ENCODE measurements around the gene SAPCD1. TPM values are rescaled to one million over a fixed set of nuclear protein-coding genes. Genes with fewer than 3 reads are reported as not detected.

Gene SAPCD1
- total RNA-seq, 2 donors from 2014 or later, result 12.1 to 18.9 TPM

GRCh38 chr6:31736768-31737314 is 25.6 kb upstream of the SAPCD1 start:
- Mint-ChIP-seq H3K4me1 (peaks cover 40% of the 10 kb centered on the region), H3K36me3 (ENCODE audit: low read depth) (peaks cover 74% of the 10 kb centered on the region), H3K4me3 (peak overlapping the region; percentile 98), H3K9me3 (no peaks in the 10 kb centered on the region), H3K27me3 (no peaks in the 10 kb centered on the region), H3K27ac (peak overlapping the region; percentile 94)
- ATAC-seq (replicated peaks), result no peak

- H3K9me3 Mint-ChIP-seq, result no peaks in the 10 kb centered on the region
- no peak for ATAC-seq (replicated peaks)
- H3K4me1 Mint-ChIP-seq, result peaks cover 40% of the 10 kb centered on the region
- peak overlapping the region; percentile 98 for H3K4me3 Mint-ChIP-seq
- H3K36me3 Mint-ChIP-seq (ENCODE audit: low read depth), result peaks cover 74% of the 10 kb centered on the region
- H3K27me3 Mint-ChIP-seq, result no peaks in the 10 kb centered on the region
- H3K27ac Mint-ChIP-seq, result peak overlapping the region; percentile 94
Observed at GRCh38 chr6:31737315-31737990, 25.0 kb upstream of the SAPCD1 start.

DNA sequence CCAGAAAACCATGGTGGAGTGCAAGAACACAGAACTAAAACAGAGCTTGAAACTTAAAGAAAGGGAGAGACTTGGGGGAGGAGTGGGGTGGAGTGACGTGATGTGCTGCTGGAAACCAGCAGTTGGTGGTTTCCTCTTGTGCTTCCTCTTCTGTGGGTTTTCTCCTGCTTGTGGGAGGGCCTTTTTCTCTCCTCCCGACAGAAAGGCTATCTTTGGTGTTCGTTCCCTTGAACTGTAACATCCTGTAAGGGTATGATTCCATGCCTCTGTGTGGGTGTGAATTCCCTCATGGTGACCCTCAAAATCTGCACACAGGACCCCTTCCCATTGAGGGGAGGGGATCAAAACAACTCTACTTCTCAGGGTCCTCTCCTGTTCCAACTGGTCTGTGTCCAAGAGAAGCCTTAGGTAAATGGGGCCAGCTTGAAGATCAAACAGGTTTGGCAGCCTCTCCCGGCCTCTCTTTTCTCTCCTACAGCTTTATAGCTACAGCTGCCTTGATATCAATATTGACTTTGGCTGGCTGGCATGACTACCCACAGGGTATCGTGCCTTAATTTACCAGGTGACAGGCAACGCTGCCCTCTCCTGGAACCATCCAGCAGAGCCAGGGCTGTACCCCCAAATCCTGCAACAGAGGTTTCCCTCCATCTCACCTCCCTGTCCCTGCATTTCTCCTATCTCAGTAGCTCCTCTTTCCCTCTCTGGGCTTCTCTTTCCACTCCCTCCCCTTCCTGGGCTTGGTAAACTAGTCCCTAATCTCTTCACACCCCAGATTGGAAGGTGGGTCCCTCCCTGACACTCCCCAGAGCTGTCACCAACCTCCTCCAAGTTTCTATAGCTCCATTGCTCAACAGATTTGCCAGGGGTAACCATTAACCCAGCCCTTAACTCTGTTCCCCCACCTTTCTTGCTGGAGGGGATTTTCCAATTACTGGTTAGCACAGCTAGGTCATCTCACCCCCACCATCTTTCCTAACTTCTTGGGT is 24.2 kb upstream of the SAPCD1 start:
- Mint-ChIP-seq H3K27ac (peak overlapping the region; percentile 94), H3K4me1 (peaks cover 39% of the 10 kb centered on the region), H3K27me3 (no peaks in the 10 kb centered on the region), H3K36me3 (ENCODE audit: low read depth) (peaks cover 71% of the 10 kb centered on the region), H3K4me3 (peak overlapping the region; percentile 98), H3K9me3 (no peaks in the 10 kb centered on the region)
- peak; percentile 37 for ATAC-seq (replicated peaks)

- Mint-ChIP-seq H3K27me3 (no peaks in the 10 kb centered on the region), H3K27ac (peak within 1 kb of the TSS; percentile 94), H3K36me3 (ENCODE audit: low read depth) (peaks cover 66% of the 10 kb centered on the region), H3K9me3 (no peaks in the 10 kb centered on the region), H3K4me3 (peak within 1 kb of the TSS; percentile 98), H3K4me1 (peaks cover 33% of the 10 kb centered on the region)
- peak; percentile 89 for ATAC-seq (replicated peaks)
Observed at GRCh38 chr6:31739639-31740396, 22.6 kb upstream of the SAPCD1 start, which contains the start of gene MSH5. Gene MSH5 (plus strand): TSS chr6:31740005. CDS start chr6:31740467, 462 bp downstream.

DNA sequence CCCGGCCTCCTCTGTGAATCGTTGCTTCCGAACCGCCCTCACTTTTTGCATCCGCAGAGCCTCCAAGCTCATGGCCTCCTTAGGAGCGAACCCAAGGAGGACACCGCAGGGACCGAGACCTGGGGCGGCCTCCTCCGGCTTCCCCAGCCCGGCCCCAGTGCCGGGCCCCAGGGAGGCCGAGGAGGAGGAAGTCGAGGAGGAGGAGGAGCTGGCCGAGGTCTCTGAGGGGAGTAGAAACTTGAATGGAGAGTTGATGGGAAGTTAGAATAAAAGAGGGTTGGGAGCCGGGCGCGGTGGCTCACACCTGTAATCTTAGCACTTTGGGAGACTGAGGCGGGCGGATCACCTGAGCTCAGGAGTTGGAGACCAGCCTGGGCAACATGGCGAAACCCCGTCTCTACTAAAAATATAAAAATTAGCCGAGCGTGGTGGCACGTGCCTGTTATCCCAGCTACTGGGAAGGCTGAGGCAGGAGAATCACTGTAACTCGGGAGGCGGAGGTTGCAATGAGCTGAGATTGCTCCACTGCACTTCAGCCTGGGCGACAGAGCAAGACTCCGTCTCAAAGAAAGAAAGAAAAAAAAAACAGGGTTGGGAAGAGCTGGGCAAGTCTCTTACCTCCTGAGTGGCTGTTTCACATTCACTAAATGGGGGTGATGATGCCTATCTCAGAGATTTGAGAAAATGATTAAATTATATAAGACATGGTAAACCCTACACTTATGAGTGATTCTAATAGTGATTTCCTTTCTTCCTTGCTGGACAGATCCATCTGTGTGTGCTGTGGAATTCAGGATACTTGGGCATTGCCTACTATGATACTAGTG is 21.8 kb upstream of the SAPCD1 start:
- no peaks in the 10 kb centered on the region for H3K9me3 Mint-ChIP-seq
- H3K27me3 Mint-ChIP-seq, result no peaks in the 10 kb centered on the region
- H3K36me3 Mint-ChIP-seq (ENCODE audit: low read depth), result peaks cover 66% of the 10 kb centered on the region
- ATAC-seq (replicated peaks), result no peak
- peak overlapping the region; percentile 98 for H3K4me3 Mint-ChIP-seq
- peak overlapping the region; percentile 94 for H3K27ac Mint-ChIP-seq
- H3K4me1 Mint-ChIP-seq, result peaks cover 39% of the 10 kb centered on the region

GRCh38 chr6:31741815-31742214 is 20.6 kb upstream of the SAPCD1 start:
- no peak for ATAC-seq (replicated peaks)
- peaks cover 59% of the 10 kb centered on the region for H3K36me3 Mint-ChIP-seq (ENCODE audit: low read depth)
- peak overlapping the region; percentile 17 for H3K27ac Mint-ChIP-seq
- no peaks in the 10 kb centered on the region for H3K27me3 Mint-ChIP-seq
- H3K9me3 Mint-ChIP-seq, result no peaks in the 10 kb centered on the region
- peaks cover 39% of the 10 kb centered on the region for H3K4me1 Mint-ChIP-seq
- peak overlapping the region; percentile 98 for H3K4me3 Mint-ChIP-seq

- H3K4me1 Mint-ChIP-seq, result peaks cover 33% of the 10 kb centered on the region
- H3K27ac Mint-ChIP-seq, result peak overlapping the region; percentile 10
- ATAC-seq (replicated peaks), result no peak
- H3K9me3 Mint-ChIP-seq, result no peaks in the 10 kb centered on the region
- H3K4me3 Mint-ChIP-seq, result no peak overlapping the region
- H3K27me3 Mint-ChIP-seq, result no peaks in the 10 kb centered on the region
- peaks cover 66% of the 10 kb centered on the region for H3K36me3 Mint-ChIP-seq (ENCODE audit: low read depth)
Observed at GRCh38 chr6:31742894-31743293, 19.6 kb upstream of the SAPCD1 start.

DNA sequence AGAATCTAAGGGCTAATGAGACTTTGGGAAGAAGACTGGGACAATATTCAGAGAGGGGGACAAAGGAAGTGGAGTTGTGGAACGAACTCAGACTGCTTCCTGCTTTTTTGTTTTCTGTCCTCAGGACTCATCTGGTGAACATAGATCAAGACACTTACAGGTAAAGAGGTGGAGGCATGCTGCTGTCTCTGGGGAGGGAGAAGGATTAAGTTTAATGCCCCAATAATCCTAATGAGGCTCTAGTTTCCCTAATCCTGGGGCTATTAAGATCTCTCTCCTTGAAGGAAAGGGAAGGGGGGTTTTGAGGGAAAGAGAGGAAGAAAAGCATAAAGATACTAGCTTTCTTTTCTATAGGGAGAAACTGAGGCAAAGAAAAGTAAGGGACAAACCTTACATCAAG is 18.0 kb upstream of the SAPCD1 start:
- ATAC-seq (replicated peaks), result no peak
- Mint-ChIP-seq H3K27ac (no peak overlapping the region), H3K4me3 (no peak overlapping the region), H3K27me3 (no peaks in the 10 kb centered on the region), H3K4me1 (peaks cover 18% of the 10 kb centered on the region), H3K9me3 (no peaks in the 10 kb centered on the region), H3K36me3 (ENCODE audit: low read depth) (peaks cover 68% of the 10 kb centered on the region)

GRCh38 chr6:31749301-31750036 is 13.0 kb upstream of the SAPCD1 start:
- Mint-ChIP-seq H3K27ac (peak overlapping the region; percentile 41), H3K27me3 (no peaks in the 10 kb centered on the region), H3K4me3 (no peak overlapping the region), H3K4me1 (peaks cover 10% of the 10 kb centered on the region), H3K9me3 (no peaks in the 10 kb centered on the region), H3K36me3 (ENCODE audit: low read depth) (peaks cover 26% of the 10 kb centered on the region)
- ATAC-seq (replicated peaks), result no peak

DNA sequence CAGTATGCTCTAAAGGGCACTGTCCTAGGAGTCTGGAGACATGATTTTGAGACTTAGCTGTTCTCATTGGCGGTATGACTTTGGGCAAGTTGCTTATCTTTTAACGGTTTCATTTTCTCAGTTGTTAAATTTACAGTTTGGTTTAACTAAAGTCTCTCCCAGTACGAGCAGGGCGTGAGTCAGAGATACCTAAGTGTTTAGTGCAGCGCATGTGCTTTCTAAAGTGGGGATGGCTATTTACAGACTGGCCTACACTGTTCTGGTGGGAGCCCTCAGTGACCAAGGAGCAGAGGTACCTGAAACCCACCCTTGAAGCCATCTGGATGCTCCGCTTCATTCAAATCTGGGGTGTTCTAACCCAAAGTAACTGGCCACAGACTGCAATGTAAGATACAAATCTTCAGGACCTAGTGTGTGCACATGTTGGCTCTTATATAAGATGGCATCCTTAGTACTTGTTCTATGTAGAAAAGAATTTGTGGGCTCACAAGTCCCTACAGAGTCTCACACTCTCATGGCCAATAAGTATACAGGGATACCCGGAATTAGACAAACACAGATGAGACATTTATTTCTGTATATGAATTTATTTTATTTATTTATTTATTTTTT is 11.9 kb upstream of the SAPCD1 start:
- Mint-ChIP-seq H3K4me1 (peaks cover 4% of the 10 kb centered on the region), H3K27me3 (no peaks in the 10 kb centered on the region), H3K36me3 (ENCODE audit: low read depth) (peaks cover 16% of the 10 kb centered on the region), H3K9me3 (no peaks in the 10 kb centered on the region), H3K4me3 (no peak overlapping the region), H3K27ac (no peak overlapping the region)
- no peak for ATAC-seq (replicated peaks)

DNA sequence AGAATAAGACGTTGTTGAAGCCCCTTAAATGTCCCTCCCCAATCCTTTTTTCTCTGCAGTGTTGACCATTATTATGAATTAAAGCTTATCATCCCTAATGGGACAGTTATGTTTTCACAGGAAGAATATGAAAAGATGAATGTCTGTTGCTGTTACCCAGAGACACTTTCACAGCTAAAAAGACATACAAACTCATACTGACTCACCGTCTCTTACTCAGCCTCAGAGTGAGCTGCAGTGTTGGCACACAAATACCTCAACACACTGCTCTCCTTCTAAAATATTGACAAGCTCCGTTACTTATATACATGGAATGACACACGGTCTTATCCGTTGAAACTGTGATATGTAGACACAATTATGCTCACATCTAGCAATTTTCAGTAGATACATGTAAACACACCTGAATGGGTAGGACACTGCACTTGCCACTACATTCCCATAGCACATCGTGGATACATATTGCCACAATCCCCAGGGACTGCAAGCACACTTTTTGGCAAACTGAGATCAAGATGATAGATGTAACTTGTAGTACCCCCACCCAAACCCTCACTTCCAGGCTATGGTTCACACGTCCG is 9.6 kb upstream of the SAPCD1 start:
- peak; percentile 44 for ATAC-seq (replicated peaks)

DNA sequence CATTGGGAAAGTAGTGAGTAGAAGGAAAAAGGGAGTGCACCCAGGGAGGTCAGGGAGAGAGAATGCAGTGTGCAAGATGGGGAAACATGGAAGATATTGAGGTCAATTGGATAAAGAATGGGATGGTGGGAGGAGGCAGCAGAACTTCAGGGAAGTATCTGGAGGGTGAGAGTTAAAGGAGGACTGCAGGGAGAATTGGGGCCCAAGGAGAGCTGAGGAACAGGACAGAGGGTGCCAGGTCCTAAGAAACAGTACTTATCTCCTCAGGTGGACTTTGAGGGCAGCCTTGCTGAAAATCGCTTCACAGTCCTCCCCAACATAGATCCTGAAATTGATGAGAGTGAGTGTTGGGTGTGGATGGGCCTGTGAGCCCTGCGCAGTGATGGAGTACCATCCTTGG is 4.2 kb upstream of the SAPCD1 start:
- ATAC-seq (replicated peaks), result no peak
- Mint-ChIP-seq H3K27ac (no peak overlapping the region), H3K36me3 (ENCODE audit: low read depth) (peaks cover 41% of the 10 kb centered on the region), H3K4me1 (peaks cover under 1% of the 10 kb centered on the region), H3K4me3 (no peak overlapping the region), H3K9me3 (no peaks in the 10 kb centered on the region), H3K27me3 (no peaks in the 10 kb centered on the region)

More for the DNA sequence above, 9.6 kb upstream of the SAPCD1 start:
- H3K4me3 Mint-ChIP-seq, result no peak overlapping the region
- H3K9me3 Mint-ChIP-seq, result no peaks in the 10 kb centered on the region
- peaks cover 4% of the 10 kb centered on the region for H3K36me3 Mint-ChIP-seq (ENCODE audit: low read depth)
- H3K4me1 Mint-ChIP-seq, result peaks cover 4% of the 10 kb centered on the region
- no peaks in the 10 kb centered on the region for H3K27me3 Mint-ChIP-seq
- no peak overlapping the region for H3K27ac Mint-ChIP-seq
